MV-4-11 (cell line): ENCODE measurements around the gene DR1.
"Not testable (repeated sequence)": the region's sequence is repeated elsewhere in the genome, so short reads cannot be mapped to it uniquely, and the experiment has no call there.

Experiments
- DNase-seq: peaks from one replicate; lab custom pipeline; 2025; lab: John Stamatoyannopoulos, UW

DR1 gene

DNA sequence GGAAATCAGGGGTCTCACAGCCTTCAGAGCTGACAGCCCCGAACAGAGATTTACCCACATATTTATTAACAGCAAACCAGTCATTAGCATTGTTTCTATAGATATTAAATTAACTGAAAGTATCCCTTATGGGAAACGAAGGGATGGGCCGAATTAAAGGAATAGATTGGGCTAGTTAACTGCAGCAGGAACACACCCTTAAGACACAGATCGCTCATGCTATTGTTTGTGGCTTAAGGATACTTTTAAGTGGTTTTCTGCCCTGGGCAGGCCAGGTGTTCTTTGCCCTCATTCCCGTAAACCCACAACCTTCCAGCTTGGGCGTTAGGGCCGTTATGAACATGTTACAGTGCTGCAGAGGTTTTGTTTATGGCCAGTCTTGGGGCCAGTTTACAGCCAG is 40.6 kb downstream of the DR1 start:
- DNase-seq: not testable (repeated sequence)

DNA sequence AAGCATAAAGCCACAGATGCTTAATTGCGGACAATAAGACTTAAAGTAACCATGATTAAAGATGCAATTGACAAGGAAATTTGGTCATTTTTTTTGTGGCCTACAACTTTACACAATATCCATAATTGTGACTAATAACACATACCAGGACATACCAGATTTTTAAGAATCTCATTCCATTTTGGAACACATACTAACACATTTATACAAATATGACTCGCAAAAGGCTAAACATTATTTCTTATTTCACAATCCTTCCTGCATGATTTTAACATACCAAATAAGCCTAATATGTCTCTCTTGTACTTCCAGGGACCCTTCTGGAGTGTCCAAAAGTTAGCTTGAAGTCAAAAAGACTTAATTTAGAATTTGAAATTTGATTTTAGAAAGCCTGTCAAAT is 48.8 kb downstream of the DR1 start:
- DNase-seq: no peak

DNA sequence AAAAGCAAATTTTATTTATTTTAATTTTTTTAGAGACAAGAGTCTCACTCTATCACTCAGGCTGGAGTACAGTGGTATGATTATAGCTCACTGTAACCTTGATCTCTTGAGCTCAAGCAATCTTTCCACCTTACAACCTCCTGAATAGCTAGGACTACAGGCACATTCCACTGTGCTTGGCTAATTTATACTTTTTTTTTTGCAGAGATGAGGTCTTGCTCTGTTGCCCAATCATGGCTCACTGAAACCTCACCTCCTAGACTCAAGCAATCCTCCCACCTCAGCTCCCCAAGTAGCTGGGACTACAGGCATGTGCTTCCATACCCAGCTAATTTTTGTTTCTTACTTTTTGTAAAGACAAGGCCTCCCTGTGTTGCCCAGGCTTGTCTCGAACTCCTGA is 49.5 kb downstream of the DR1 start:
- no peak for DNase-seq

- DNase-seq: no peak
These were observed 54.1 kb downstream of the DR1 start for GRCh38 chr1:93399781-93400180.

DNA sequence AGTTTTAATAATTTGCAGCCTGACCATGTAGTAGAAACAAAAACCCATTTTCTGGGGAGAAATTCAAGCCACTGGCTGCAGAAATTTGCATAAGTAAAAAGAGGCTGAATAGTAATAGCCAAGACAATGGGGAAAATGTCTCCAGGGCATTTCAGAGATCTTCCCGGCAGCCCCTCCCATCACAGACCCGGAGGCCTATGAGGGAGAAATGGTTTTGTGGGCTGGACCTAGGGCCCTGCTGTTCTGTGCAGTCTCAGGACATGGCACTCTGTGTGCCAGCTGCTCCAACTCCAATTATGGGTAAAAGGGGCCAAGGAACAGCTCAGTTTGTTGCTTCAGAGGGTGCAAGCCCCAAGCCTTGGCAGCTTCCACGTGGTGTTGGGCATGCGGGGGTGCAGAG is 62.5 kb downstream of the DR1 start:
- no peak for DNase-seq

DNA sequence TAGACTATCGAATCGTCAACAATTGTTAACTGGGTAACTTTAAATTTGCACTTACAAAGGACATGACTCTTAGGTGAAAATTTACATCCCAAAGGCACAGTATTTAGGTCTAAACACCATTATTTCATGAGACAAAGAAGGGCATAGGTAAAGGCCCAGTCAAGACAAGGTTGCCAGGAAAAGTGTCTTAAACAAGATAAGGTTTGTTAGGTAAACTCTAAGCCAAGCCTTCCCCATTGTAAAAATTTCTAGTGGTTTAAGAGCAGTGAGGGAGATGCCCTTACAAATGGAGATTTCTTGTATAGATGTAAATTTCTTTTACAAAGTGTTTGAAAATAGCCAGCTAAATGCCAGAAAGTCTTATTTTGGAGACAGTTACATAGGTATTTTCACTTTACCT is 65.3 kb downstream of the DR1 start:
- no peak for DNase-seq

DNA sequence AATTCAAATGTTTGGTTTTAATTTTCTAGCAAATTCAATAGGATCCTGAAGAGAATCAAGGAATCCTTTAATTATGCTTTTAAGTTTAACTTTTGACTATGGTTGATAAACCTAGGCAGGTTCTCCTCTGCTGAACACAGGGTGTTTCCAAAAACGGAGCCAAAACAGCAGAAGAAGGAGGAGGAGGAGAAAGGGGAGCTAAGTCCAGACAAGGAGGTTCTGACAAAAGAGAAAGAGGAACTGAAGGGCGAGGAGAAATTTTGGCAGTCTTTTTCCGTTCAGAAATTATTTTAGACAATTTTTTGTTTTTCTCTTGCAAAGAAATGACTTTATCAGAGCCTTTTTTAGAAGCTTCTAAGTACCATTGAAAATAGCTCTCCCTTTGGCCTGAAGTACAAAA is 69.0 kb downstream of the DR1 start:
- peak; percentile 37 for DNase-seq

DNA sequence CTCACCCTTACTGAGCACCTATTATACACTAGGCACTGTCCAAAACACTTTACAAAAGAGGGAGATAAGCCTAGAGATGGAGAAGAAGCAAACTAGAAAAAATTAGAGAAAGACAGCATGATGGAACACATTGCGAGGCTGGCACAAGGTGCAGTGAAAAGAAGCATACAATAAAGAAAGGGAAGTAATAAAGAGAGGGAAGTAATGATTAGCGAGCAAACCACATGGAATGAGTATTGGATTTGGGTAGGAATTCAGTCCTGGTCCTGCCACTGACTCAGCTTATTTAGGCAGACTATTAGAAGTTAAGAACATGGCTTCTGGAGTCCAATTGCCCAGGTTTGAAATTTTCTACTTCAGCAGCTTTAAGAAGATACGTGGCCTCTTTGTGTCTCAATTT is 69.6 kb downstream of the DR1 start:
- no peak for DNase-seq

- no peak for DNase-seq
These were observed 70.5 kb downstream of the DR1 start for GRCh38 chr1:93416183-93416582.
